Adrenal gland (tissue), 12 donors: Measurements from ENCODE around the gene KDM2B. TPM values are rescaled to one million over a fixed set of nuclear protein-coding genes. Genes with fewer than 3 reads are reported as not detected.
A peak's percentile ranks its signal among the peaks of the same experiment; 100 is the strongest.

Experiments used
- DNase-seq, 7 donors: peaks; one replicate each; pipeline ENCODE4 v3.0.0-alpha.2; 2019 to 2020
- H3K27ac ChIP-seq, 5 donors: fragments of 200-600 bp; sonication (generic) in 4 of 5; 1 replicate in 3 of 5; 2 replicates in 2 of 5; pipeline versions ENCODE4 v1.5.1 to v1.8.0; 2016 to 2020; ENCODE audit warnings: mild to moderate bottlenecking in 1 of 5
- H3K27me3 ChIP-seq: fragments of 200-600 bp; 2 replicates; pipeline ENCODE4 v1.8.0; 2021
- H3K36me3 ChIP-seq, 2 donors: fragments of 200-600 bp; replicated peaks in 1 of 2; 1 replicate in 1 of 2; 2 replicates in 1 of 2; pipeline versions ENCODE4 v1.5.1 to v1.8.0; 2018 to 2022
- H3K4me1 ChIP-seq, 2 donors: fragments of 200-600 bp; replicated peaks in 1 of 2; 1 replicate in 1 of 2; 2 replicates in 1 of 2; pipeline versions ENCODE4 v1.5.1 to v1.8.0; 2018 to 2021
- H3K4me3 ChIP-seq, 4 donors: fragments of 200-600 bp; sonication (generic) in 3 of 4; one replicate each; pipeline ENCODE4 v1.5.1; 2016 to 2018
- H3K9me3 ChIP-seq, 3 donors: fragments of 200-600 bp; sonication (generic) in 1 of 3; replicated peaks in 1 of 3; 1 replicate in 2 of 3; 2 replicates in 1 of 3; pipeline versions ENCODE4 v1.5.1 to v1.8.0; 2016 to 2021
- POLR2A ChIP-seq, 2 donors: fragments of 450-650 bp; IDR thresholded peaks; one replicate each; pipeline ENCODE4 v1.6.1; 2017; ENCODE audit warnings: antibody characterized with exemption in 2 of 2, mild to moderate bottlenecking in 2 of 2, moderate library complexity in 1 of 2
- WGBS, 4 donors: extraction: QIAGEN DNeasy Blood & Tissue Kit in 2 of 4; methylation state at CpG; one replicate each; pipeline versions ENCODE4 v1.1.5 to v1.1.7; 2013 to 2017; 5-methylcytosine and 5-hydroxymethylcytosine counted together
- intact Hi-C, 2 donors: fragments of 100-400 bp; cut with DNase I; formaldehyde crosslinking; loops; one replicate each; pipeline versions ENCODE4 v1.14.1 to v1.15.0; 2022 to 2023
- polyA plus RNA-seq, 3 donors: library from polyadenylated mRNA; stranded (reverse); fragments of 200-250 nt in 2 of 3; fragments of 350-450 nt in 1 of 3; fragmentation: Illumina TruSeq in 1 of 3; extraction: RNeasy Lipid Tissue Mini Kit (QIAGEN cat#74804) in 1 of 3; gene quantifications; one replicate each; pipeline ENCODE4 v1.2.3, GENCODE V29; 2013 to 2014
- total RNA-seq, 9 donors: library from RNA; depleted of rRNA in 4 of 9; stranded (reverse); fragments of >200 nt in 4 of 9; fragments of 120-200 nt in 1 of 9; fragmentation: NEBNext Ultra II Directional in 1 of 9; extraction: Animal tissue kit (Norgen Biotek cat#: 25700) in 1 of 9; gene quantifications; one replicate each; pipeline versions ENCODE4 v1.1.0 to v1.2.4, GENCODE V29; 2013 to 2023
- TF ChIP-seq, protein P1 (sequence below), 6 experiments: fragments of 450-650 bp in 4 of 6; fragments of 200-600 bp in 2 of 6; sonication (generic) in 1 of 6; IDR thresholded peaks; 1 replicate in 5 of 6; 2 replicates in 1 of 6; pipeline versions ENCODE4 v1.5.1 to v1.8.0; 2016 to 2021; ENCODE audit warnings: antibody characterized with exemption in 6 of 6, mild to moderate bottlenecking in 2 of 6, moderate library complexity in 1 of 6
- donor health status: healthy with polysubstance abuse.
- donor health status: Bipolar disorder and iron deficiency.
- donor health status: DM: yes; HTN: yes; CAD: no.
- donor health status: DM: no; HTN: no; CAD: no.
- donor health status: DM: no; HTN: no; CAD: no.
- donor health status: DM: yes; HTN: yes; CAD: no.

KDM2B gene
- total and polyA plus RNA-seq, 12 donors: 5.0 to 40.6 (median 17.2) TPM

- Histone ChIP-seq H3K4me3 (peak overlapping the region in 3 of 4 donors; percentile 68 to 95 (median 84)), H3K4me1 (peaks cover 25 to 54% of the 10 kb centered on the region in 2 donors)
- intact Hi-C loops: no loop called here
Measured at GRCh38 chr12:121579981-121580868, 598 bp downstream of the KDM2B start.

GRCh38 chr12:121579190-121579791 lies 1.5 kb downstream of the KDM2B start:
- H3K36me3 ChIP-seq: peaks cover 0 to 12% of the 10 kb centered on the region in 2 donors
- peak in 4 of 7 donors; percentile 27 to 53 (median 40) for DNase-seq
- no peak for TF ChIP-seq POLR2A (IDR thresholded peaks at IDR 0.05)
- no peaks in the 10 kb centered on the region for H3K9me3 ChIP-seq
- H3K27me3 ChIP-seq: no peaks in the 10 kb centered on the region
- H3K4me3 ChIP-seq: peak overlapping the region; percentile 6 to 95 (median 54)
- intact Hi-C loops: no loop called here
- peaks cover 25 to 54% of the 10 kb centered on the region in 2 donors for H3K4me1 ChIP-seq
- peak overlapping the region in 3 of 5 donors; percentile 43 to 86 (median 62) for H3K27ac ChIP-seq
- 1% methylated on average over 20 to 53 of the region's 53 CpGs; no CpG with 5 or more reads in 1 of the 4 donors for WGBS, 4 donors

More at GRCh38 chr12:121579981-121580868, 598 bp downstream of the KDM2B start:
- DNase-seq: peak; percentile 71 to 81 (median 75)
- TF ChIP-seq, protein P1, sequence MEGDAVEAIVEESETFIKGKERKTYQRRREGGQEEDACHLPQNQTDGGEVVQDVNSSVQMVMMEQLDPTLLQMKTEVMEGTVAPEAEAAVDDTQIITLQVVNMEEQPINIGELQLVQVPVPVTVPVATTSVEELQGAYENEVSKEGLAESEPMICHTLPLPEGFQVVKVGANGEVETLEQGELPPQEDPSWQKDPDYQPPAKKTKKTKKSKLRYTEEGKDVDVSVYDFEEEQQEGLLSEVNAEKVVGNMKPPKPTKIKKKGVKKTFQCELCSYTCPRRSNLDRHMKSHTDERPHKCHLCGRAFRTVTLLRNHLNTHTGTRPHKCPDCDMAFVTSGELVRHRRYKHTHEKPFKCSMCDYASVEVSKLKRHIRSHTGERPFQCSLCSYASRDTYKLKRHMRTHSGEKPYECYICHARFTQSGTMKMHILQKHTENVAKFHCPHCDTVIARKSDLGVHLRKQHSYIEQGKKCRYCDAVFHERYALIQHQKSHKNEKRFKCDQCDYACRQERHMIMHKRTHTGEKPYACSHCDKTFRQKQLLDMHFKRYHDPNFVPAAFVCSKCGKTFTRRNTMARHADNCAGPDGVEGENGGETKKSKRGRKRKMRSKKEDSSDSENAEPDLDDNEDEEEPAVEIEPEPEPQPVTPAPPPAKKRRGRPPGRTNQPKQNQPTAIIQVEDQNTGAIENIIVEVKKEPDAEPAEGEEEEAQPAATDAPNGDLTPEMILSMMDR (IDR thresholded peaks at IDR 0.05): no peak
- peak in 1 of 2 donors; percentile 8 for TF ChIP-seq POLR2A (IDR thresholded peaks at IDR 0.05)
- WGBS, 4 donors: 0 to 1% (median 1%) methylated on average over 28 to 53 of the region's 54 CpGs
- H3K9me3 ChIP-seq: no peaks in the 10 kb centered on the region
- no peaks in the 10 kb centered on the region for H3K27me3 ChIP-seq
- H3K27ac ChIP-seq: peak overlapping the region in 4 of 5 donors; percentile 52 to 95 (median 81)
- H3K36me3 ChIP-seq: peaks cover 0 to 5% of the 10 kb centered on the region in 2 donors

- H3K4me1 ChIP-seq: peaks cover 25 to 54% of the 10 kb centered on the region in 2 donors
- TF ChIP-seq, protein P1 (IDR thresholded peaks at IDR 0.05): no peak
Measured at GRCh38 chr12:121578230-121579189, 2.3 kb downstream of the KDM2B start.

GRCh38 chr12:121577443-121578180 lies 3.2 kb downstream of the KDM2B start:
- Histone ChIP-seq H3K9me3 (no peaks in the 10 kb centered on the region), H3K36me3 (peaks cover 0 to 15% of the 10 kb centered on the region in 2 donors), H3K4me3 (no peak overlapping the region), H3K27ac (peak overlapping the region in 2 of 5 donors; percentile 54 to 62), H3K27me3 (no peaks in the 10 kb centered on the region), H3K4me1 (peaks cover 25 to 50% of the 10 kb centered on the region in 2 donors)
- DNase-seq: no peak
- intact Hi-C loops: no loop called here
- WGBS, 4 donors: 84 to 94% (median 87%) methylated on average over 7 to 10 of the region's 10 CpGs
- TF ChIP-seq, protein P1 (IDR thresholded peaks at IDR 0.05): no peak
- TF ChIP-seq POLR2A (IDR thresholded peaks at IDR 0.05): no peak

More at GRCh38 chr12:121578230-121579189, 2.3 kb downstream of the KDM2B start:
- intact Hi-C loops: no loop called here
- no peaks in the 10 kb centered on the region for H3K27me3 ChIP-seq
- peaks cover 0 to 15% of the 10 kb centered on the region in 2 donors for H3K36me3 ChIP-seq
- H3K27ac ChIP-seq: peak overlapping the region in 3 of 5 donors; percentile 43 to 86 (median 62)
- peak in 3 of 7 donors; percentile 16 to 35 (median 27) for DNase-seq
- H3K4me3 ChIP-seq: peak overlapping the region; percentile 6 to 95 (median 54)
- H3K9me3 ChIP-seq: no peaks in the 10 kb centered on the region
- WGBS, 4 donors: 34 to 53% (median 44%) methylated on average over 12 to 77 of the region's 77 CpGs
